CD4-positive, CD25-positive, alpha-beta regulatory T cell (primary cell): ENCODE data around the gene PDS5B. TPM values are rescaled to one million over a fixed set of nuclear protein-coding genes. Genes with fewer than 3 reads are reported as not detected.
A peak's percentile ranks its signal among the peaks of the same experiment; 100 is the strongest.

Experiments used
- ATAC-seq, 2 donors: fragments of 150-1000 bp; cut with Tn5 transposase; one replicate each; pipeline ENCODE4 v1.10.0; 2021; ENCODE audit warnings: low read depth in 2 of 2, moderate number of reproducible peaks in 2 of 2, moderate library complexity in 1 of 2
- DNase-seq, 3 donors: peaks; one replicate each; pipeline versions ENCODE4 v3.0.0 to v3.0.0-alpha.2; 2012 to 2022; ENCODE audit warnings: mixed read lengths in 1 of 3
- H3K27ac ChIP-seq: one replicate; pipeline ENCODE4 v1.7.0; 2013; ENCODE audit warnings: mild to moderate bottlenecking, low read length; ENCODE audit not compliant: insufficient read depth, poor library complexity, severe bottlenecking
- H3K27me3 ChIP-seq: one replicate; pipeline ENCODE4 v1.7.0; 2013; ENCODE audit warnings: low read length; ENCODE audit not compliant: control insufficient read depth, insufficient read depth
- H3K36me3 ChIP-seq: one replicate; pipeline ENCODE4 v1.7.0; 2013; ENCODE audit warnings: mild to moderate bottlenecking, low read length, moderate library complexity; ENCODE audit not compliant: control insufficient read depth, insufficient read depth
- H3K4me1 ChIP-seq: 2 replicates; pipeline ENCODE4 v1.7.0; 2013; ENCODE audit warnings: mild to moderate bottlenecking, low read length; ENCODE audit not compliant: insufficient read depth, control insufficient read depth, poor library complexity, severe bottlenecking
- H3K4me3 ChIP-seq: one replicate; pipeline ENCODE4 v1.7.0; 2013; ENCODE audit warnings: low read depth, mild to moderate bottlenecking, low read length, moderate library complexity
- H3K9me3 ChIP-seq, 2 experiments: 1 replicate in 1 of 2; 2 replicates in 1 of 2; pipeline ENCODE4 v1.7.0; 2013; ENCODE audit warnings: low read length in 2 of 2, mild to moderate bottlenecking in 1 of 2, moderate library complexity in 1 of 2; ENCODE audit not compliant: control insufficient read depth in 2 of 2
- H3K27ac Mint-ChIP-seq, 3 donors: one replicate each; pipeline ENCODE4 v1.8.0; 2020 to 2022; ENCODE audit warnings: mild to moderate bottlenecking in 3 of 3, mixed read lengths in 3 of 3, moderate library complexity in 2 of 3
- H3K27me3 Mint-ChIP-seq: one replicate; pipeline ENCODE4 v1.8.0; 2022; ENCODE audit warnings: mild to moderate bottlenecking, mixed read lengths
- H3K36me3 Mint-ChIP-seq: one replicate; pipeline ENCODE4 v1.8.0; 2020; ENCODE audit warnings: mixed read lengths
- H3K4me1 Mint-ChIP-seq, 4 donors: one replicate each; pipeline ENCODE4 v1.8.0; 2020 to 2022; ENCODE audit warnings: mixed read lengths in 4 of 4, mild to moderate bottlenecking in 1 of 4
- H3K4me3 Mint-ChIP-seq, 4 donors: one replicate each; pipeline ENCODE4 v1.8.0; 2020 to 2022; ENCODE audit warnings: mild to moderate bottlenecking in 4 of 4, mixed read lengths in 4 of 4, moderate library complexity in 3 of 4
- H3K9me3 Mint-ChIP-seq, 7 donors: one replicate each; pipeline ENCODE4 v1.8.0; 2020 to 2022; ENCODE audit warnings: mixed read lengths in 7 of 7, mild to moderate bottlenecking in 3 of 7, moderate library complexity in 2 of 7
- polyA plus RNA-seq, 4 donors: library from polyadenylated mRNA; unstranded; fragments of 300-500 nt; fragmentation: Illumina TruSeq; gene quantifications; one replicate each; pipeline ENCODE4 v1.2.3, GENCODE V29; 2021
- total RNA-seq: library from RNA; stranded (reverse); gene quantifications from one replicate; pipeline ENCODE4 v1.2.3, GENCODE V29; 2022

The PDS5B gene
- total and polyA plus RNA-seq, 5 donors from 2014 or later = 28.6 to 51.4 (median 34.5) TPM

GRCh38 chr13:32669030-32669646 lies 82.9 kb downstream of the PDS5B start:
- Mint-ChIP-seq H3K27ac (no peak overlapping the region), H3K4me3 (no peak overlapping the region), H3K27me3 (no peaks in the 10 kb centered on the region), H3K4me1 (peaks cover 5 to 19% (median 10%) of the 10 kb centered on the region in 4 donors), H3K36me3 (peaks cover 19% of the 10 kb centered on the region), H3K9me3 (no peaks in the 10 kb centered on the region)
- DNase-seq (peak in 2 of 3 donors; percentile 47 to 73), ATAC-seq (peak; percentile 44 to 45)
- Histone ChIP-seq H3K4me1 (no peaks in the 10 kb centered on the region), H3K36me3 (peaks cover 2% of the 10 kb centered on the region), H3K27ac (no peak overlapping the region), H3K4me3 (no peak overlapping the region), H3K9me3 (no peaks in the 10 kb centered on the region), H3K27me3 (no peaks in the 10 kb centered on the region)

- Mint-ChIP-seq H3K4me1 (peaks cover 3 to 15% (median 8%) of the 10 kb centered on the region in 4 donors), H3K27me3 (no peaks in the 10 kb centered on the region), H3K9me3 (peaks cover 0 to 1% (median 0%) of the 10 kb centered on the region in 7 donors), H3K4me3 (no peak overlapping the region), H3K27ac (peak overlapping the region in 1 of 3 donors; percentile 10), H3K36me3 (peaks cover 35% of the 10 kb centered on the region)
- H3K9me3 ChIP-seq = no peaks in the 10 kb centered on the region
- no peak overlapping the region for H3K4me3 ChIP-seq
- peaks cover 11% of the 10 kb centered on the region for H3K36me3 ChIP-seq
- H3K27ac ChIP-seq = no peak overlapping the region
- no peak for DNase-seq
- no peaks in the 10 kb centered on the region for H3K27me3 ChIP-seq
- H3K4me1 ChIP-seq = no peaks in the 10 kb centered on the region
- no peak for ATAC-seq
These were observed 88.3 kb downstream of the PDS5B start for GRCh38 chr13:32674503-32674902.

GRCh38 chr13:32676242-32676641 lies 90.0 kb downstream of the PDS5B start:
- Histone ChIP-seq H3K4me3 (no peak overlapping the region), H3K36me3 (peaks cover 24% of the 10 kb centered on the region), H3K4me1 (no peaks in the 10 kb centered on the region), H3K9me3 (no peaks in the 10 kb centered on the region), H3K27ac (no peak overlapping the region), H3K27me3 (no peaks in the 10 kb centered on the region)
- H3K9me3 Mint-ChIP-seq = peaks cover 0 to 1% (median 0%) of the 10 kb centered on the region in 7 donors
- no peak for ATAC-seq
- peaks cover 3 to 18% (median 9%) of the 10 kb centered on the region in 4 donors for H3K4me1 Mint-ChIP-seq
- H3K36me3 Mint-ChIP-seq = peaks cover 47% of the 10 kb centered on the region
- DNase-seq = no peak
- H3K27ac Mint-ChIP-seq = no peak overlapping the region
- H3K27me3 Mint-ChIP-seq = no peaks in the 10 kb centered on the region
- H3K4me3 Mint-ChIP-seq = no peak overlapping the region

GRCh38 chr13:32682130-32682529 lies 95.9 kb downstream of the PDS5B start:
- no peaks in the 10 kb centered on the region for H3K9me3 ChIP-seq
- no peak overlapping the region for H3K4me3 ChIP-seq
- DNase-seq (no peak), ATAC-seq (no peak)
- no peak overlapping the region for H3K4me3 Mint-ChIP-seq
- no peak overlapping the region for H3K27ac ChIP-seq
- no peaks in the 10 kb centered on the region for H3K4me1 ChIP-seq
- H3K27ac Mint-ChIP-seq = peak overlapping the region in 1 of 3 donors; percentile 7
- H3K4me1 Mint-ChIP-seq = peaks cover 5 to 13% (median 7%) of the 10 kb centered on the region in 4 donors
- H3K9me3 Mint-ChIP-seq = no peaks in the 10 kb centered on the region
- peaks cover 50% of the 10 kb centered on the region for H3K36me3 Mint-ChIP-seq
- no peaks in the 10 kb centered on the region for H3K27me3 ChIP-seq
- peaks cover 38% of the 10 kb centered on the region for H3K36me3 ChIP-seq
- no peaks in the 10 kb centered on the region for H3K27me3 Mint-ChIP-seq

- DNase-seq (no peak), ATAC-seq (no peak)
- H3K9me3 ChIP-seq = no peaks in the 10 kb centered on the region
- H3K27ac Mint-ChIP-seq = peak overlapping the region in 1 of 3 donors; percentile 16
- peaks cover 41% of the 10 kb centered on the region for H3K36me3 ChIP-seq
- H3K9me3 Mint-ChIP-seq = no peaks in the 10 kb centered on the region
- H3K27me3 Mint-ChIP-seq = no peaks in the 10 kb centered on the region
- no peaks in the 10 kb centered on the region for H3K27me3 ChIP-seq
- H3K27ac ChIP-seq = no peak overlapping the region
- H3K4me1 ChIP-seq = no peaks in the 10 kb centered on the region
- H3K4me3 ChIP-seq = no peak overlapping the region
- peaks cover 50% of the 10 kb centered on the region for H3K36me3 Mint-ChIP-seq
- peaks cover 5 to 14% (median 7%) of the 10 kb centered on the region in 4 donors for H3K4me1 Mint-ChIP-seq
- H3K4me3 Mint-ChIP-seq = no peak overlapping the region
These were observed 96.5 kb downstream of the PDS5B start for GRCh38 chr13:32682740-32683139.

GRCh38 chr13:32687275-32687674 lies 101.0 kb downstream of the PDS5B start:
- H3K36me3 Mint-ChIP-seq = peaks cover 38% of the 10 kb centered on the region
- H3K9me3 ChIP-seq = no peaks in the 10 kb centered on the region
- no peaks in the 10 kb centered on the region for H3K9me3 Mint-ChIP-seq
- H3K27me3 ChIP-seq = no peaks in the 10 kb centered on the region
- H3K27me3 Mint-ChIP-seq = no peaks in the 10 kb centered on the region
- H3K27ac Mint-ChIP-seq = no peak overlapping the region
- no peak overlapping the region for H3K4me3 ChIP-seq
- peaks cover 0 to 25% (median 8%) of the 10 kb centered on the region in 4 donors for H3K4me1 Mint-ChIP-seq
- H3K27ac ChIP-seq = no peak overlapping the region
- H3K36me3 ChIP-seq = peaks cover 22% of the 10 kb centered on the region
- ATAC-seq (no peak), DNase-seq (no peak)
- H3K4me3 Mint-ChIP-seq = no peak overlapping the region
- H3K4me1 ChIP-seq = no peaks in the 10 kb centered on the region

- H3K9me3 Mint-ChIP-seq = no peaks in the 10 kb centered on the region
These were observed 109.5 kb downstream of the PDS5B start for GRCh38 chr13:32695602-32696250.

More at GRCh38 chr13:32695602-32696250, 109.5 kb downstream of the PDS5B start:
- Mint-ChIP-seq H3K36me3 (peaks cover 23% of the 10 kb centered on the region), H3K27ac (no peak overlapping the region), H3K27me3 (no peaks in the 10 kb centered on the region), H3K4me1 (peaks cover 0 to 7% (median under 1%) of the 10 kb centered on the region in 4 donors), H3K4me3 (no peak overlapping the region)
- H3K4me3 ChIP-seq = no peak overlapping the region
- H3K36me3 ChIP-seq = peaks cover 16% of the 10 kb centered on the region
- ATAC-seq = no peak
- DNase-seq = no peak
- no peaks in the 10 kb centered on the region for H3K27me3 ChIP-seq
- no peaks in the 10 kb centered on the region for H3K9me3 ChIP-seq
- no peaks in the 10 kb centered on the region for H3K4me1 ChIP-seq
- no peak overlapping the region for H3K27ac ChIP-seq
